ENCODE measurements around the gene RASL12. TPM values are rescaled to one million over a fixed set of nuclear protein-coding genes. Genes with fewer than 3 reads are reported as not detected.

Gene RASL12
- total and polyA plus RNA-seq, 2 of the 8 experiments (the other 6 are each of a cell fraction or from before 2014, with no cell fraction given), result 9.5 to 10.3 TPM

GRCh38 chr15:65092911-65093792, 25.4 kb upstream of the RASL12 start (continued):
- TF ChIP-seq SAP30 (IDR thresholded peaks at IDR 0.05; ENCODE audit: insufficient read depth, insufficient replicate concordance, low read length) (no peak), HDAC6 (IDR thresholded peaks at IDR 0.05; ENCODE audit: low read depth, low read length) (no peak)
